Activated CD4-positive, alpha-beta T cell treated with anti-CD3 and anti-CD28 coated beads for 48 hours (primary cell): ENCODE results near the gene ZNF610.
"Not testable (repeated sequence)": the region's sequence is repeated elsewhere in the genome, so short reads cannot be mapped to it uniquely, and the experiment has no call there.

Experiments used
- DNase-seq: peaks from one replicate; pipeline ENCODE4 v3.0.0-alpha.2; 2020

Gene ZNF610

GRCh38 chr19:52336117-52336790 is at the start of gene ZNF610:
ZNF610 (plus strand) TSS chr19:52336243; CDS start chr19:52349173, 12,930 bp downstream.
- DNase-seq = peak; percentile 93

- no peak for DNase-seq
Measured at GRCh38 chr19:52286256-52286655, 49.8 kb upstream of the ZNF610 start.

- no peak for DNase-seq
Measured at GRCh38 chr19:52291781-52292180, 44.3 kb upstream of the ZNF610 start.

GRCh38 chr19:52292946-52293345 is 43.1 kb upstream of the ZNF610 start:
- not testable (repeated sequence) for DNase-seq

GRCh38 chr19:52296400-52296772 is 39.7 kb upstream of the ZNF610 start:
- no peak for DNase-seq

- peak; percentile 72 for DNase-seq
Measured at GRCh38 chr19:52296773-52297600, 39.1 kb upstream of the ZNF610 start, which contains the start of gene ZNF480. ZNF480 (plus strand) TSS chr19:52297169; CDS start chr19:52300413, 3,244 bp downstream.

GRCh38 chr19:52297601-52298364 is 38.3 kb upstream of the ZNF610 start:
- no peak for DNase-seq

- peak; percentile 14 for DNase-seq
Measured at GRCh38 chr19:52307275-52307674, 28.8 kb upstream of the ZNF610 start.

- no peak for DNase-seq
Measured at GRCh38 chr19:52322429-52322828, 13.6 kb upstream of the ZNF610 start.

GRCh38 chr19:52331757-52332156 is 4.3 kb upstream of the ZNF610 start:
- no peak for DNase-seq

GRCh38 chr19:52335768-52336116 is 301 bp upstream of the ZNF610 start:
- no peak for DNase-seq

GRCh38 chr19:52336791-52337381 is 843 bp downstream of the ZNF610 start:
- no peak for DNase-seq

- DNase-seq = not testable (repeated sequence)
Measured at GRCh38 chr19:52339022-52339421, 3.0 kb downstream of the ZNF610 start.

- DNase-seq = peak; percentile 66
Measured at GRCh38 chr19:52343548-52343947, 7.5 kb downstream of the ZNF610 start.

- DNase-seq = no peak
Measured at GRCh38 chr19:52345162-52345561, 9.1 kb downstream of the ZNF610 start.

GRCh38 chr19:52351512-52351911 is 15.5 kb downstream of the ZNF610 start:
- peak; percentile 16 for DNase-seq

GRCh38 chr19:52366414-52366824 is 30.4 kb downstream of the ZNF610 start:
- DNase-seq = no peak

GRCh38 chr19:52369559-52370340 is 33.7 kb downstream of the ZNF610 start, which contains the start of gene ZNF880:
ZNF880 (plus strand) TSS chr19:52369923; CDS start chr19:52369966, 43 bp downstream.
- DNase-seq = peak; percentile 95

GRCh38 chr19:52370341-52370710 is 34.3 kb downstream of the ZNF610 start:
- DNase-seq = no peak

GRCh38 chr19:52391135-52391534 is 55.1 kb downstream of the ZNF610 start:
- DNase-seq = no peak

GRCh38 chr19:52397310-52398080 is 61.5 kb downstream of the ZNF610 start, which contains the start of gene ZNF528:
ZNF528 (plus strand) TSS chr19:52397849; CDS start chr19:52402014, 4,165 bp downstream.
- DNase-seq = peak; percentile 97
